HG02678 (cell line): ENCODE measurements around the gene LHPP.

Experiments used
- ATAC-seq: cut with Tn5 transposase; IDR thresholded peaks from one replicate; pipeline ENCODE4 v1.9.1; 2021; ENCODE audit warnings: mild to moderate bottlenecking, moderate library complexity; ENCODE audit not compliant: unreplicated experiment

Gene LHPP

DNA sequence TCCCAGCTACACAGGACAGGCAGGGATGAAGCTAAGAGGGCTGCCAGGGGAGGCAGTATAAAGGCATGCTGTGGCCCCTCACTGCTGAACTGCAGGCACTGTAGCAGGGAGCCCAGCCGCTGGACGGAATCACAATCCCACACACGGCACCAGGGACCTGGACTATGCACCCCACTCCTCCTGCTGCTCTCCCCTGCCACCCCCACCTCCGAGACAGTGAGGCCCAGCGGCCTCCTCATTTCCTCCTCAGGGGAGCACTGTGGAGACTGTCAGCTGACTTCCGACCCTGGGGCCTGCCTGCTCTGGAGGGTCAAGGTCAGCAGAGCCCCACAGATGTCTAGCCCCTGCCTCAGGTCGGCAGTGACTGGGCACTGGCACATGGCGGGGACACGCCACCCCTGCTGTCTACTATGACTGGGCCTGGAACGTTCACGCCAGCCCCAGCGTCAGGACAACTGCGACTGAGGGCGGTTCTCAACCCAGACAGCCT, 189.8 kb downstream of the LHPP start:
- ATAC-seq = no peak

DNA sequence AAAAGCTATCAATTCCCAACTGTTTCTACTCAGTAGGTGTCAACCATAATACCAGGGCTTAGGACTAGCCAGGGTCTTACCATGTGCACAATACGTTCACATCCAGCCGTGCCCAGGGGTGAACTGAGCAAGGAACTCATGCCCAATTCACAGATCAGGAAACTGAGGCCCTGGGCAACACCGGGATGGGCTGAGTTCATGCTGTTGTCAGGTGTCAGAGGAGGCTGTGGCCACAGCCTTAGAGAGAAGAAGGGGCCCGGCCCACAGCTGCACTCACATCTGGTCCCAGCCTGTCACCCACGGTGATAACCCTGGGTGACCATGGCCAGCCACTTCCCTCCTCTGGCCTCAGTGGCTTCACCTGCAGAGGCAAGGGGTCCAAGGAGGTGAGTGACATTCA, 190.6 kb downstream of the LHPP start:
- no peak for ATAC-seq

DNA sequence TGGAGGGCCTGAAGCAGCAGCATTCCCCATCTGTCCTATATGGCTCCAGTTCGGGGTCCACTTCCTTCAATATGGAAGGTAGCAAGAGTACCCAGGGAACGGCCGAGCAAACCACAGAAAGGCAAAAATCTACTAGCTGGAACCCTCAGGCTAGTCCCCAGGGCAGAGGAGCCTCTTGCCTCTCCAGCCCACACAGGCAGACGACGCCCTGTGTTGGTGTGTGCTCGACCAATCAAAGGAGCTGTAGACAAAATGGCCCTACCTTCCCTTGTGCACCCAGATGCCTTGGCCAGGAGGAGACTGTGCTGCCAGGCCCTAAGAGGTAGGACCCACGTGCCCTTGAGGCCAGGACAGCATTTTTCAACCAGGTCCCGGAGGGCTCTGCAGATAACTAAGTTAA, 191.1 kb downstream of the LHPP start:
- ATAC-seq = no peak

- ATAC-seq = no peak
Measured at GRCh38 chr10:124653311-124653710, 191.7 kb downstream of the LHPP start.

DNA sequence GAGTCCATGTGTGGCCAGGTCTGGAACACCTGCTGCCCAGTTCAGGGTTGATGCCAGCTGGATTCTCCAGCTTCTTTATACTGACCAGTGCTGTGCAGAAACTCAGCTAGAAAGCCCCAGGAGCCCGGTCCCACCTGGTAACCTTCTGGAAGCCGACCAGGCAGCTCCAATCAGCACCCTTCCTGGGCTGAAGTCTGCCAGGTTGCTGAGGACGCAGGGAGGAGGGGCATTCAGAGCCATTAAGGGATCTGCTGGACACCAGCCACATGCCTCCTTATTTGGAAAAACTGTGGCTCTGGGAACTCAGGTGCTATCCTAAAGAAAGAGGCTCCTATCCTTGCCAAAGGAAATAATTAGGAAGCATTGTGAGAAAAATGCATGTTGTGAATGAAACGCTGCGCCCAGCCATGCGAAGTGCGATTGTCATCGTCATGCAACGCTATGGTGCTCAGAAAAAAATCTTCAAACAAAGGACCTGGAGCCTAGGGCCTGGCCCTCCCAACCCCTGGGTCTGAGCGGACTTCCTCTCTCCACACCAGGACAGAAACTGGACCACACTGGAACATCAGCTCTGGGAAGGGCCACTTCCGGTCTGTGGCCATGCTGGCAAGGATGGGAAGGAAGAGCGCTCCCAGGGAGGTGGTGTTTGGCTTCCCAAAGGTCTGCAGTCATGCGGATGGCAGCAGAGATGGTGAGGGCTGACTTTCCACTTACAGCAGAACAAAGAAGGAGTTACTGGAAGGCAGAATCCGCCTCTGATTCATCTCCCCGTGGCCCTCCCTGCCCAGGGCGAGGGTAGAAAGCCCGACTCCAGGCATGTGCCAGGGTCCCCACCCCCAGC, 192.4 kb downstream of the LHPP start:
- no peak for ATAC-seq

DNA sequence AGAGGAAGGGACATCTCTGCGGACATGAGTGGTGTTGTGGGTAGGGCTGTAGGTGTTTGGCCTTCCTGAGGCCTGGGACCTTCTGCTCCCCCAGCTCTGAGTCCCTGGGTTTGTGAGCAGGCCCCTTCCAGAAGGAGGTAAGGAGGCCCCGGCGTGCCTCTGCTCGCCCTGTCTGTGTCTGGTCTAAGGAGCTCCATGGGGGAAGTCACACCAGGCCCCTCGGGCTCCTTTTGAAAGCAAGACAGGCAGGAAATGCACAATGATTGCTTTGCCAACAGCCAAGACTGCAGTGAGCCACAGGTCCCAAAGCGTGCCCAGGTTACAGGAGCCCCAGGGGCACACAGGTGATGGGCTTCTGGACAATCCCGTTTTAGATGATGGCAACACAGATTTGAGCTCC, 193.1 kb downstream of the LHPP start:
- ATAC-seq = no peak

DNA sequence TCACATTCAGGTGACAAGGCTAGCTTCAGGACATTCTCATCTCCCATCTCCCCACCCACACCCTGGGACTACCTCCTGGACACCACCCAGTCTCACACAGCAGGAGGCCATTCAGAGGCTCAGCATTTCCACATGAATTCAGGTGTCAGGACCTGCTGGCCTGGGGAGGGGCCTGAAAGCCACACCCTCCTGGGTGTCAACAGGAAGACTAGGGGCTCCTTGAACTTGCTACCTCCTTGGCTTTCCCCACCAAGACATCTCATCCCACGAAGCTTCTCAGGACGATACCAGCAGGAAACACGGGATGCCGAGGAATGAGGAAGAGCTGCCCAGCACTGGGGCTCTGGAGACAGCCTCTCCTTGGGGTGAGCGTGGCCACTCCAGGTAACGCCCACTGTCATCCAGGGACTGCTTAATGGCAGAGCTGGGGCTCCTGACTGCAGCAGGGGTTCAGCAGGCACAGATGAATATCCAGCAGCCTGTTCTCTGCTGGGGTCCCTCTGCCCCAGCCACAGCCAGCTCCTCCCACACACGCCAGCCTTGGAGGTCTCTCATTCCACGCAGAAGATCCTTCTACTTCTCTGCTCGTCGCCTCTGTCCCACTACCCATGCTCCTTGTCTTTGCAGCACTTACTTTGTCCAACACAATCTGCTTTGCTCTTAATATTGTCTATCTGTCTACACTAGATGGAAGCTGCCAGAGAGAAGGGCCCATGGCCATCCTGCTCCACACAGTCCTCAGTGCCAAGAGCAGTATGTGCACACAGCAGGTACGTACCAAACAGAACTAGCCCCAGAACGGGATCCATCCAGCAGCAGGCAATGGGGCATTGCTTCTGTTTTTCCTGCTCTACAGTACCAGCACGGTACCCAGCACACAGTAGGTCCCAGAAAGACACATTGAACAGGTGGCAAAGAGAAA, 193.8 kb downstream of the LHPP start:
- ATAC-seq = no peak

DNA sequence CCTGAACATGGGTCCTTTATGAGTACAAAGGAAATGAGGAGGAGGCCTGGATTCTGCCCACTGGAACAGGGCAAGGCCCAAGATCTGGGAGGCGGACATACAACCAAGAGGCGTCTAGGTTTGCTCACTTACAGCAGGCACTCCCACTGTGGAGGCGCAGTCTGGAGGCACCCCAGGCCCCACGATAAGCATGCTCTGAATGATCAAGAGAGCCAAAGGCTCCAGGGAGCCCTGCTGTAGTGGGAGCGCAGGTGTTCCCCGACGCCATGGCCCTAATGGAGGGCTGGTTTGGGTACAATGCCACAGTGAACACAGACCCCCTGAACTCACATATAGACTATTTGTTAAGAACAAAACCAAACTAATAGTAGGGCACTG, 194.5 kb downstream of the LHPP start:
- no peak for ATAC-seq

DNA sequence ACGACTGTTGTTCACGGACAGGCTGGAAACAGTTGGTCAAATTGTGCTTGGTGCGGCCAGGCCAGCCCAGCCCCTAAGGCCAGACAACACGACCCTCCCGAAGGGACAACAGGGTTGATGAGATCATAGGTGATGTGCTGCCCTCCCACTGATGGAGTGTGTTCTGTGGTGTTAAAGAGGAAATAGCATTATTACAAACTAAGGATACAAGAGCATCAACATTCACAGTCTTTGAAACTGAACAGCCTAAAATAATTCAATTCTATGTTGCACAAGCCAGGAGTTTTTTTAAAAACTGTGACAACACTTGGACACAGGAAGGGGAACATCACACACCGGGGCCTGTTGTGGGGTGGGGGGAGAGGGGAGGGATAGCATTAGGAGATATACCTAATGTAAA, 194.9 kb downstream of the LHPP start:
- ATAC-seq = no peak

DNA sequence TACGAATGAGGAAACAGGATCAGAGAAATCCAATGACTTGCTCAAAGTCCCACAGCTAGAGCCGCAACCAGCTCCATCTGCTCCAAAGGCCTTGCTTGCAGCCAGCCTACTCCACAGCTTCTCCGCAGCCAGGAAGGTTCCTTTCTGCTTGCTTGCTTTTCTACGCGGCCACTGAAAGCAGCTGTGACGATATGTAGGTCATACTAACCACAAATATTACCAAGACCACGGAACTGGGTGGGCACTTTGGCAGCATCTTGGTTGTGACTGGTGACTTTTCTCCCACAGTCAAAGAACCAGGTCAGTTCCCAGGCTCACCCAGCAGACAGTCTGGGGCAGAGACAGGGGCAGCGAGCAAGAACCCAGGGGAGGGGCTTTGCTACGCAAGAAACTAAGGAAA, 196.2 kb downstream of the LHPP start:
- ATAC-seq = no peak

DNA sequence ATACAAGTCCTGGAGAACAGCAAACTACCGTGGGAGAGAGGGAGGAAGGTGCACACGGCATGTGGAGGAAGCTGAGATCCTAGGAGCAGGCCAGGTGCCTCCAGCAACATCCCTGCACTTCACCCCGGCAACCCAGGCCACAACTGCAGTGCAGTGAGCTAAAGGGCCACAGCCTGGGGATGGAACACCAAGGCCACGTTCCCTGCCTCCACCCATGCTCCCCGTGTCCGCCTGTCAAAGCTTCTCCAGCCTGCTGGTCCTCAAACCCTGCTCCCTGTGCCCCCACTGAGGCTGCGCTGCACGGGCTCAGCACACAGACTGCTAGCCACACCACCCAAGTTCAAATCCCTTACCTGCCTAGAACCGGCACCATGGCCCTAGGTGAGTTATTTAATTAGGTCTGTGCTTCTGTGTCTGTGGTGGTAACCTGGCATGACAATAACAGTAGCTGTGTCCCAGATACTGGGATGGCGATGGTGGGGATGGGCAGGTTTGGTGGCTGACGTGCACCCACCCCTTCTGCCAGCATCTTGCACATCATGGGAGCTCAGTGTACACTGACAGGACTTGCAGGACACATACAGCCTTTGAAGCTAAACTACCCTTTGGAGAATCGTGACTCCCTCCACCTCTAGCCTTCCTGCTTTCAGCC, 197.1 kb downstream of the LHPP start:
- ATAC-seq = no peak

DNA sequence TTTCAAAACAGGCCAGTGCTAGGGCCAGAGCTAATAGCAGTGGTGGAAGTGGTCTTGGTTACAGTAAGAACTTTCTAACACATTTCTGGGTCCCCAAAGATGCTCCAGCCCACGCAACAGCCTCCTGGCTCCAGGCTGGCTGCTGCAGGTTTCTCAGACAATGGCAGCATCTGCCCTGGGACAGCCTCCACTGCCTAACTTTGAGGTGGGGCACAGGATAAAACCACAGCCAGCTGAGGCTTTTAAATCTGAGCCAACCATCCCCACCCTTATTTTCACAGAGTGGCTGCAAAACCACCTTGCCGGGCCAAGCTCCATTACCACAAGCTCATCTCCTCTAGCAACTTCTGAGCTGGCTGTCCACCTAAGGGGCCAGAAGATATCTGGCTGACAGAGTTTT, 197.8 kb downstream of the LHPP start:
- ATAC-seq = no peak

GRCh38 chr10:124660404-124661125, 198.9 kb downstream of the LHPP start:
- ATAC-seq = no peak

GRCh38 chr10:124661660-124662180, 200.1 kb downstream of the LHPP start:
- no peak for ATAC-seq

DNA sequence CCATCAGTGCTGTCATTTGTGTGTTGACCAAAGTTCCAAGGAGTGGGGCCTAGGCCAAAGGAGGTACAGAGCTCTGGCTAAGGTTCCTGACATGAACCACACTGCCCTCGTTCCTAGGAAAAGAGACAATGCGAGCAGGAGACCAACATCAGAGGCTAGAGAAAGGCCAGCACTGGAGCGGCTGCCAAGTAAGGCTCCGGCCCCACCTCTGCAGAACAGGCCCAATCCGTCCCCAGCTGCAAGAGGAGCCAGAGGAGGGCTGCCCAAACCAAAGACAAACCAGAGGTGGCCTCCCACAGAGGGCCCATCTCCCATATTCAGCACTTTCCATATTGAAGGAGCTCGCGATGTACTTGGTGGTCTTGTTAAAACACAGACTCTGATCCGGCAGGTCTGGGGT, 201.6 kb downstream of the LHPP start:
- ATAC-seq = no peak
